Osteocyte (in vitro differentiated cells): ENCODE data around the gene PPP2R2B. TPM values are rescaled to one million over a fixed set of nuclear protein-coding genes. Genes with fewer than 3 reads are reported as not detected.
A peak's percentile ranks its signal among the peaks of the same experiment; 100 is the strongest.

Experiments used
- DNase-seq: peaks from one replicate; pipeline ENCODE4 v3.0.0; 2021; ENCODE audit warnings: mixed read lengths; ENCODE audit not compliant: unreplicated experiment; ENCODE audit errors: extremely low spot score
- H3K27ac Mint-ChIP-seq: one replicate; pipeline ENCODE4 v1.8.0; 2021; ENCODE audit warnings: mild to moderate bottlenecking, mixed read lengths; ENCODE audit not compliant: unreplicated experiment
- H3K27me3 Mint-ChIP-seq: one replicate; pipeline ENCODE4 v1.8.0; 2021; ENCODE audit warnings: mixed read lengths; ENCODE audit not compliant: unreplicated experiment
- H3K36me3 Mint-ChIP-seq: one replicate; pipeline ENCODE4 v1.8.0; 2021; ENCODE audit warnings: mixed read lengths; ENCODE audit not compliant: unreplicated experiment
- H3K4me1 Mint-ChIP-seq: one replicate; pipeline ENCODE4 v1.8.0; 2021; ENCODE audit warnings: mixed read lengths; ENCODE audit not compliant: unreplicated experiment
- H3K4me3 Mint-ChIP-seq: one replicate; pipeline ENCODE4 v1.8.0; 2021; ENCODE audit warnings: mild to moderate bottlenecking, moderate library complexity, mixed read lengths; ENCODE audit not compliant: unreplicated experiment
- H3K9me3 Mint-ChIP-seq: one replicate; pipeline ENCODE4 v1.8.0; 2021; ENCODE audit warnings: mixed read lengths; ENCODE audit not compliant: unreplicated experiment
- CTCF ChIP-seq: fragments of 200-600 bp; sonication (generic); IDR thresholded peaks from 2 replicates; pipeline ENCODE4 v1.5.0; 2021; ENCODE audit warnings: antibody characterized with exemption, mild to moderate bottlenecking, moderate library complexity
- total RNA-seq: library from RNA; stranded (reverse); gene quantifications from 2 replicates; pipeline ENCODE4 v1.2.1, GENCODE V29; 2021

Gene PPP2R2B
- total RNA-seq, 1 donor from 2014 or later: not detected

- H3K36me3 Mint-ChIP-seq: no peaks in the 10 kb centered on the region
- no peaks in the 10 kb centered on the region for H3K9me3 Mint-ChIP-seq
- no peak overlapping the region for H3K27ac Mint-ChIP-seq
- H3K4me1 Mint-ChIP-seq: no peaks in the 10 kb centered on the region
- H3K4me3 Mint-ChIP-seq: no peak overlapping the region
- peak; percentile 7 for DNase-seq
- no peak for TF ChIP-seq CTCF
- no peaks in the 10 kb centered on the region for H3K27me3 Mint-ChIP-seq
Measured at GRCh38 chr5:146607659-146608332, 270.8 kb downstream of the PPP2R2B start.

- Mint-ChIP-seq H3K4me3 (no peak overlapping the region), H3K4me1 (no peaks in the 10 kb centered on the region), H3K9me3 (no peaks in the 10 kb centered on the region), H3K36me3 (no peaks in the 10 kb centered on the region), H3K27me3 (no peaks in the 10 kb centered on the region), H3K27ac (no peak overlapping the region)
- no peak for TF ChIP-seq CTCF
- DNase-seq: peak; percentile 49
Measured at GRCh38 chr5:146606893-146607292, 271.7 kb downstream of the PPP2R2B start.

GRCh38 chr5:146600376-146600775 lies 278.2 kb downstream of the PPP2R2B start:
- no peaks in the 10 kb centered on the region for H3K36me3 Mint-ChIP-seq
- no peaks in the 10 kb centered on the region for H3K27me3 Mint-ChIP-seq
- H3K9me3 Mint-ChIP-seq: no peaks in the 10 kb centered on the region
- H3K27ac Mint-ChIP-seq: no peak overlapping the region
- no peak for TF ChIP-seq CTCF
- H3K4me3 Mint-ChIP-seq: no peak overlapping the region
- no peak for DNase-seq
- no peaks in the 10 kb centered on the region for H3K4me1 Mint-ChIP-seq

GRCh38 chr5:146599261-146599660 lies 279.3 kb downstream of the PPP2R2B start:
- no peaks in the 10 kb centered on the region for H3K27me3 Mint-ChIP-seq
- H3K9me3 Mint-ChIP-seq: no peaks in the 10 kb centered on the region
- no peak for TF ChIP-seq CTCF
- no peak overlapping the region for H3K27ac Mint-ChIP-seq
- no peak overlapping the region for H3K4me3 Mint-ChIP-seq
- no peaks in the 10 kb centered on the region for H3K4me1 Mint-ChIP-seq
- H3K36me3 Mint-ChIP-seq: no peaks in the 10 kb centered on the region
- DNase-seq: no peak

- H3K4me1 Mint-ChIP-seq: no peaks in the 10 kb centered on the region
- no peak overlapping the region for H3K27ac Mint-ChIP-seq
- H3K27me3 Mint-ChIP-seq: no peaks in the 10 kb centered on the region
- H3K9me3 Mint-ChIP-seq: no peaks in the 10 kb centered on the region
- no peak for TF ChIP-seq CTCF
- H3K36me3 Mint-ChIP-seq: no peaks in the 10 kb centered on the region
- DNase-seq: no peak
- H3K4me3 Mint-ChIP-seq: no peak overlapping the region
Measured at GRCh38 chr5:146595088-146595487, 283.5 kb downstream of the PPP2R2B start.
